Activated CD8-positive, alpha-beta memory T cell treated with anti-CD3 and anti-CD28 coated beads, Interleukin-2, amount 10 ng/mL, durations not matched to agents 7 days and 5 days (primary cell): ENCODE data around the gene NFE2. TPM values are rescaled to one million over a fixed set of nuclear protein-coding genes. Genes with fewer than 3 reads are reported as not detected.

Experiments used
- ATAC-seq: fragments of 150-1000 bp; cut with Tn5 transposase; one replicate; pipeline ENCODE4 v1.10.0; 2021; ENCODE audit warnings: moderate library complexity
- CTCF ChIA-PET: fragments of 350-600 bp; sonication (Branson Sonifier 250); formaldehyde crosslinking; loops from one replicate; lab custom pipeline; 2021; ENCODE audit warnings: antibody characterized with exemption; lab: Charles Lee
- DNase-seq: peaks from one replicate; pipeline ENCODE4 v3.0.0-alpha.2; 2020
- H3K27ac Mint-ChIP-seq: one replicate; pipeline ENCODE4 v1.8.0; 2021; ENCODE audit warnings: mild to moderate bottlenecking, mixed read lengths
- H3K27me3 Mint-ChIP-seq: one replicate; pipeline ENCODE4 v1.8.0; 2021; ENCODE audit warnings: mixed read lengths
- H3K36me3 Mint-ChIP-seq: one replicate; pipeline ENCODE4 v1.8.0; 2021; ENCODE audit warnings: mild to moderate bottlenecking, mixed read lengths
- H3K4me1 Mint-ChIP-seq: one replicate; pipeline ENCODE4 v1.8.0; 2021; ENCODE audit warnings: mixed read lengths
- H3K4me3 Mint-ChIP-seq: one replicate; pipeline ENCODE4 v1.8.0; 2021; ENCODE audit warnings: mild to moderate bottlenecking, moderate library complexity, mixed read lengths
- H3K9me3 Mint-ChIP-seq: one replicate; pipeline ENCODE4 v1.8.0; 2022; ENCODE audit warnings: low read depth, mixed read lengths
- total RNA-seq, 2 experiments: library from RNA; stranded (reverse); gene quantifications; one replicate each; pipeline ENCODE4 v1.2.3, GENCODE V29; 2021

The NFE2 gene
- total RNA-seq, 2 experiments from 2014 or later = not detected

DNA sequence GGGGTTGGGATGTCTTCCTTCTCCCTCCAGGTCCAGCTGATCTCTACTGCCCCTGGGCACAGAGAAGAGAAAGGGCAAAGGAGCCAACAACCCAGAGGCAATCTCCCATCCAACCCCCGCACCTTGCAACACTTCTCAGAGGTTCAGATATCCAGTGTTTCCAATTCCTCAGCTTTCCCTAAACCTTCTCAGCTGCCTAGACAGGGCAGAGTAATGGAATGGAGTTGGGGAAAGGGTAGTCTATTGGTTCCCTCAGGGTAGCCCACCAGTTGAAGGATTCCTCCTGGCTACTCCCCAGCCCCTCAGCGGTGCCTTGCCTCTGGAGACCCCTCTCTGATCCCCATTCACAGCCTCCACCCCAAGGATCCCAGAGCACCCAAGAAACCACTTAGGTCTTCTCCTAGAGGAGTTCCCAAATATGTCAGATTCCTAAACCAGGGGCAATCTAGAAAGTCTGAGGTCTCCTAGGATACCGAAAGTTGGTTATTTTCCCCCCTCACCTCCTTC is 537 bp downstream of the NFE2 start:
- Mint-ChIP-seq H3K27me3 (peaks cover 76% of the 10 kb centered on the region), H3K4me1 (peaks cover 18% of the 10 kb centered on the region), H3K36me3 (no peaks in the 10 kb centered on the region), H3K27ac (no peak overlapping the region), H3K9me3 (no peaks in the 10 kb centered on the region), H3K4me3 (no peak overlapping the region)
- CTCF ChIA-PET = interaction anchor here (0.9 to 1.9 kb wide), 8 partner anchors 8 to 87 kb away, joined by 3 to 9 read pairs (median 4); partner anchors contain the start of genes CBX5 and COPZ1
- no peak for ATAC-seq
- DNase-seq = no peak

DNA sequence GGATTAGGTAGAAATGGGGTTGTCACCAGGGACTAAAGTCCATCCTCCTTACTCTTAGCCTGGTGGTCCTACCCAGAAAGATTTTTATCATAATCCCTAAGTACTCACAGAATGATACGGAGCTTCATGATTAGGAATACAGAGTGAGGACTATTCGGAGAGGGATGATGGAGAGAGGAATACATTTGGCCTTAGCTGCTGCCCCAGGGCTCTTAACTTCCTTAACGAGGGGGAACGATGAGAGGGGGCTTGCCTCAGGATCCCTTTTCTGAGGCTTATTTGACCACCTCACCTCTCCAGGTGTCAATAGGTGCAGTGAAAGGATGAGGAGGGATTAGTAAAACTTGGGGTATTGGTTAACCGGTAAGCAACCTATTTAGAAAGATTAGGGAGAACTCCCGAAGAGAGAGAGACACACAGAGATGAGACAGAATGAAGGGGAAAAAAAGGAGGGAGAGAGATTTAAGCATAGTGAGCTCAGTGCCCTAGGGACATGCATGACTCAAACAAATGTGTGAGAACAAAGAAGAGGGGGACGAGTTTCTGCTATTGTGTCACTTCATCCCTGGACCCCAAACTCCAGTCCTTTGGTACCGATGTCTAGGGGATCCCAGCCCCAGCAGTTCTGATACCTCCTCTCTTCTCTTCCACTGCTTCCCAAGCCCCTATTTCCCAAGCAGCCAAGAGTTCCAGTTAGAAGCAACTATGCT is 1.1 kb downstream of the NFE2 start:
- DNase-seq = no peak
- Mint-ChIP-seq H3K4me3 (no peak overlapping the region), H3K27ac (no peak overlapping the region), H3K27me3 (peaks cover 73% of the 10 kb centered on the region), H3K36me3 (no peaks in the 10 kb centered on the region), H3K4me1 (peaks cover 17% of the 10 kb centered on the region), H3K9me3 (no peaks in the 10 kb centered on the region)
- no peak for ATAC-seq
- CTCF ChIA-PET = interaction anchor here (0.6 to 1.7 kb wide), 18 partner anchors 9 to 597 kb away, joined by 3 to 9 read pairs (median 3); partner anchors contain the start of genes CBX5 and COPZ1

DNA sequence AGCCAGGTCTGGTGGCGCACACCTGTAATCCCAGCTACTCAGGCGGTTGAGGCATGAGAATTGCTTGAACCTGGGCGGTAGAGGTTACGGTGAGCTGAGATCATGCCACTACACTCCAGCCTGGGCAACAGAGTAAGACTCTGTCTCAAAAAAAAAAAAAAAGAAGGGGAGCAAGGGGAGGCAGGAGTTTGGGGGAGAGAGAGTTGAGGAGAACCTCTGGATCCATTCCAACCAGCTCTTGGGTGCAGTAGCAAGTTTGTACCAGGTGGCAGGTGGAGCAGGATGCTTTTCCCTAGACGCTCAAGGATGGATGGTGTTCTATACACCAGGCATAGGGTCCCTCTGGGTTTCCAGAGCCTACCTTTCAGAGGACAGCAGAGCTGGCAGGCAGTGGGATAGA is 1.9 kb downstream of the NFE2 start:
- no peak for DNase-seq
- no peak for ATAC-seq
- no peaks in the 10 kb centered on the region for H3K36me3 Mint-ChIP-seq
- peaks cover 65% of the 10 kb centered on the region for H3K27me3 Mint-ChIP-seq
- H3K27ac Mint-ChIP-seq = no peak overlapping the region
- CTCF ChIA-PET = interaction anchor here (0.7 to 1.7 kb wide), 13 partner anchors 12 to 597 kb away, joined by 3 to 9 read pairs (median 3); partner anchors contain the start of gene COPZ1
- peaks cover 11% of the 10 kb centered on the region for H3K4me1 Mint-ChIP-seq
- no peaks in the 10 kb centered on the region for H3K9me3 Mint-ChIP-seq
- no peak overlapping the region for H3K4me3 Mint-ChIP-seq

DNA sequence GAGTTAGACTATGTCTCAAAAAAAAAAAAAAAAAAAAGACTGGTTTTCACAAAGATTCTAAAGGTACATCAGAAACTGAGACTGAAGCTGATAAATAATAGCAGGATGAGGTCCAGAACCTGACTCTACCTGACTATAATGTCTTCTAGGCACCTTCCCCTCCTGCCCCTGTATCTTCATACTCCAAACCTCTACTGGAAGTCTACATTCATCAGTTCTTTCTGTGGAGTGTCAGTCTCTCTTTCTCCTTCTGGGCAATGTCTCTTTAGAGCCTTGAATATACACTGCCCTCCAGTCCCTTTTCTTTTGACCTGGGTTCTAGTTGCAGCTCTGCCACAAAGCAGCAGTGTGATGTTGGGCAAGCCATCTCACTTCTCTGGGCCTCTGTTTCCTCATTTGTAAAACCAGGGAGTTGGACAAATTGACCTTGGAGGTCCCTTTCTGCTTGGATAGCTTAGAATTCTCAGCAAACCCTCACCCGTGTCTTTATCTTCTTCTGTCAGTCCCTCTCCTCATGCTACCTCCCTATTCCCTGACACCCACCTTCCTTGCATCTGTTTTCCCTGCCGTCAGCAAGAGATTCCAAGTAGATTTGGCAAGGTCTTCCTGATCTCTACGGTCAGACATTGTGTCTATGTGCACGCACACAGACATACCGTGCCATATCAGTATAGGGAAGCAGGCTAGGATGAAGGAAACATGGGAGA is 4.3 kb downstream of the NFE2 start:
- Mint-ChIP-seq H3K27me3 (peaks cover 46% of the 10 kb centered on the region), H3K4me3 (no peak overlapping the region), H3K36me3 (no peaks in the 10 kb centered on the region), H3K9me3 (no peaks in the 10 kb centered on the region), H3K4me1 (peaks cover 8% of the 10 kb centered on the region), H3K27ac (no peak overlapping the region)
- DNase-seq (no peak), ATAC-seq (no peak)
- CTCF ChIA-PET = interaction anchor here (0.8 to 9.2 kb wide), 8 partner anchors 10 to 84 kb away, joined by 3 to 80 read pairs (median 38); no protein-coding TSS in a partner anchor

DNA sequence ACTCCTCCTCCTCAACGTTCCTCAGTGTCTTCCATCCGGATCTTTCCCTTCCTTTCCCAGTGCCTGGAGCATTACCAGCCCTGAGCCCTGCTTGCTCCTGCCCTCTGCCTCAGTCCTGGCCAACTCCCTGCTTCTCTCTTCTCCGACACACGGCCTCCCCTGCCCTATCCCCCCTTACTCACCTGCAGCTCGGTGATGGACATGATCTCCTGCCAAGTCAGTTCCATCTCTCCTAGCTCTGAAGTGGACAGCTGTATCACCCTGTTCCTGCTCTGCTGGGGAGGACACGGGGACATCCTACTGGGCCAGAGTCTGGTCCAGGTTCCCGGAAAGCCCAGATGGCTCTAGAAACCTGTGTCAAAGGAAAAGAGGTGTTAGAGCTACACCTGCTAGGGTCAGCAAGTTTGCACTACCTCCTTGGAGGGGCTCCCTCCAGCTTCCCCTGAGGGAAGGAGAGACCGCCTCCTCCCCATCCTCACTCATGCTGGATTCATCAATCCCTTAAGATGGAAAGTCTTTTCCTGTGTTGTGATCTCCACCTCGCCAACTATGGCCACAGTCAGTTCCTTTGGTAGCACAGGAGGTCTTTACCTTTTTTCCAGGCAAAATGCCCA is 5.8 kb downstream of the NFE2 start:
- no peaks in the 10 kb centered on the region for H3K9me3 Mint-ChIP-seq
- CTCF ChIA-PET = interaction anchor here (0.7 to 9.2 kb wide), 18 partner anchors 9 to 90 kb away, joined by 3 to 80 read pairs (median 6); partner anchors contain the start of genes CBX5 and HNRNPA1
- DNase-seq (no peak), ATAC-seq (no peak)
- H3K27ac Mint-ChIP-seq = no peak overlapping the region
- peaks cover 2% of the 10 kb centered on the region for H3K4me1 Mint-ChIP-seq
- H3K36me3 Mint-ChIP-seq = no peaks in the 10 kb centered on the region
- no peak overlapping the region for H3K4me3 Mint-ChIP-seq
- H3K27me3 Mint-ChIP-seq = peaks cover 31% of the 10 kb centered on the region

DNA sequence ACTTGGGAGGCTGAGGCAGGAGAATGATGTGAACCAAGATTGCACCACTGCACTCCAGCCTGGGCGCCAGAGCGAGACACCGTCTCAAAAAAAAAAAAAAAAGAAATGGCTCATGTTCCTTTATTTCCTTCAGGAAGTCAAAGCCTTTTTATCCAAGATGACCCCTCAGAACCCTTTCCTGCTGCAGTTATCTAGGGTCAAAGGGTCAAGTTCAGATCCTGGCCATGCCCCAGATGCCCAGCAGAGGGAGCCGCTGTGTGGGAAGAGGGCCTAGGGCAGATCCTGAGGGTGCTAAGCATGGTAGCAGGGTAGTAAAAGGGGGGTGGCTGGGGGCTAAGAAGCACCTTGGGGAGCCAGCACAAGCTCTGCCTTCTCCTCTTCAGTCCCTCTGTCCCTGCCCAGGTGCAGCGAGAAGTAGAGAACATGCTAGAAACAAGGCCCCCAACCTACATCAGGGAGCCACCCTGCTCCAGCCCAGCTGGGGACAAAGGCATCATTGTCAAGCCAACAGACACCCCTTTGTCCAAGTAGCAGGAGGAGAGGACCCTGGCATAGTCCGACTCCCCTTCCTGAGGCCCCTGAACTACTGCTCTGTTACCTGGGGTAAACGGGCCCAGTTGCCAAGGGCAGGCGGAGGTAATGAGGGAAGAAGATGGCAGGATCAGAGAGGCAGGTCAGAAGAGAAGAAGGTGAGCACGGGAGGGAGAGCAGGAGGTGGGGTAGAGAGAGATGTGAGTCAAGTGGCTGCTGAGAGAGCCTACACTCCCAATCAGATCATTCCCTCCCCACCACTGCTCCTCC is 6.5 kb downstream of the NFE2 start:
- Mint-ChIP-seq H3K4me3 (no peak overlapping the region), H3K9me3 (no peaks in the 10 kb centered on the region), H3K27ac (no peak overlapping the region), H3K27me3 (peaks cover 24% of the 10 kb centered on the region), H3K36me3 (no peaks in the 10 kb centered on the region), H3K4me1 (peaks cover 2% of the 10 kb centered on the region)
- CTCF ChIA-PET = interaction anchor here (0.7 to 9.2 kb wide), 30 partner anchors 8 to 1675 kb away, joined by 3 to 80 read pairs (median 5); partner anchors contain the start of genes CBX5, COPZ1 and HNRNPA1
- peak; percentile 79 for DNase-seq
- ATAC-seq = peak; percentile 66

DNA sequence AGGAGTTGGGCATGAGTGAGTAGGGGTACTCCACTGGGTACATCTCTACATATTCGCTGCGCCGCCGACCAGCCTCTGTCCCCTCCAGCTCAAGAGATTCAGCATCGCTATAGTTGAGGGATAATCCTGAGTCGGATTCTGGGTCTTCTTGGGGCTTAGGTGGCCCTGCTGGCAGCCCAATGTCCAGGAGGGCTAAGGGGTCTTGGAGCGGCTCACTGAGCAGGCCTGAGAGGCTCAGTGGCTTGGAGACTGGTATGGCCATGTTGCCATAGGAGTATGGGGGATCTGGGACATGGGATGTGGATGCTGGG is 7.9 kb downstream of the NFE2 start:
- H3K27ac Mint-ChIP-seq = no peak overlapping the region
- peaks cover 4% of the 10 kb centered on the region for H3K36me3 Mint-ChIP-seq
- CTCF ChIA-PET = interaction anchor here (1.0 to 9.2 kb wide), 15 partner anchors 9 to 106 kb away, joined by 3 to 80 read pairs (median 12); partner anchors contain the start of genes CBX5, COPZ1 and HNRNPA1
- H3K4me3 Mint-ChIP-seq = no peak overlapping the region
- peaks cover 11% of the 10 kb centered on the region for H3K27me3 Mint-ChIP-seq
- H3K9me3 Mint-ChIP-seq = no peaks in the 10 kb centered on the region
- DNase-seq (no peak), ATAC-seq (no peak)
- peaks cover 3% of the 10 kb centered on the region for H3K4me1 Mint-ChIP-seq

DNA sequence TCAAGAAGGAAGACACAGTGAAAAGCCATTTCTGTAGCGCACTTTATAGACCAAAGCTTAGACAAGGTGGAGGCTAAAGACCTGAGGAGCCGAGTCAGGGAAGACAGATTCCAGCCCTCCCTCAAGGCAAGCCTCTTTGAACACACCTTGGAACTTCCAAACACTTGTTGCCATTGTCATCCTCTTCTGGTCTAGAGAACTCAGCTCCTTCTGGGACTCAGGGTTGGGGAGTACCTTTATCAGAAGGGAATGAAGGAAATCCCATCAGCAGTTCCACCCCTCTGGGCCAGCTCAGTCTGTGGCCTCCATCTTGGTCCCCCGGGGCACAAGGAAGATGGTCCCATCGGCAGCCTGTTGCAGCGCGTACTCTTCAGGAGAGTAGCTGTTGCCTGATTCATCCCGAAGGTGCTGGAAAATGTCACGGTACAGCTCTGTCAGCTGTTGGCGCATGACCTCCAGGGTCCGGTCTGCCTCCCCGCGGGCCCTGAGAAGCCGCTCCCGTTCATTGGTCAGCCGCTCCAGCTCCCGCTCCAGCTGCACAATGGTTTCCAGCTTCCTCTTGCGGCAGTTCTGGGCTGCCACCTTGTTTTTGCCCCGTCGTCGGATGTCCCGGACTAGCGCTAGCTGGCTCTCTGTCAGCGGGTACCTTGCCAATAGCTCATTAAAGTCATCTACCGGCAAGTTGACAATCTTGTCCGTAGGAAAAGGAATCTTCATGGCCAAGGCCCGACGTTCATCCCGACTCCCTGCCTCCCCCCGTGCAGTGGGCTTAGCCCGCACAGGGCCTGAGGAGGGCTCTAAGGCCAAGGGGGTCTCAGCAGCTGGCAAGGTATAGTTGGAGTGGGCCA is 8.5 kb downstream of the NFE2 start:
- CTCF ChIA-PET = interaction anchor here (0.9 to 9.2 kb wide), 22 partner anchors 9 to 107 kb away, joined by 3 to 80 read pairs (median 9); partner anchors contain the start of genes CBX5, COPZ1, HNRNPA1 and NFE2
- peaks cover 2% of the 10 kb centered on the region for H3K4me1 Mint-ChIP-seq
- no peaks in the 10 kb centered on the region for H3K9me3 Mint-ChIP-seq
- H3K27ac Mint-ChIP-seq = no peak overlapping the region
- H3K36me3 Mint-ChIP-seq = peaks cover 8% of the 10 kb centered on the region
- ATAC-seq (no peak), DNase-seq (no peak)
- peaks cover 8% of the 10 kb centered on the region for H3K27me3 Mint-ChIP-seq
- no peak overlapping the region for H3K4me3 Mint-ChIP-seq

DNA sequence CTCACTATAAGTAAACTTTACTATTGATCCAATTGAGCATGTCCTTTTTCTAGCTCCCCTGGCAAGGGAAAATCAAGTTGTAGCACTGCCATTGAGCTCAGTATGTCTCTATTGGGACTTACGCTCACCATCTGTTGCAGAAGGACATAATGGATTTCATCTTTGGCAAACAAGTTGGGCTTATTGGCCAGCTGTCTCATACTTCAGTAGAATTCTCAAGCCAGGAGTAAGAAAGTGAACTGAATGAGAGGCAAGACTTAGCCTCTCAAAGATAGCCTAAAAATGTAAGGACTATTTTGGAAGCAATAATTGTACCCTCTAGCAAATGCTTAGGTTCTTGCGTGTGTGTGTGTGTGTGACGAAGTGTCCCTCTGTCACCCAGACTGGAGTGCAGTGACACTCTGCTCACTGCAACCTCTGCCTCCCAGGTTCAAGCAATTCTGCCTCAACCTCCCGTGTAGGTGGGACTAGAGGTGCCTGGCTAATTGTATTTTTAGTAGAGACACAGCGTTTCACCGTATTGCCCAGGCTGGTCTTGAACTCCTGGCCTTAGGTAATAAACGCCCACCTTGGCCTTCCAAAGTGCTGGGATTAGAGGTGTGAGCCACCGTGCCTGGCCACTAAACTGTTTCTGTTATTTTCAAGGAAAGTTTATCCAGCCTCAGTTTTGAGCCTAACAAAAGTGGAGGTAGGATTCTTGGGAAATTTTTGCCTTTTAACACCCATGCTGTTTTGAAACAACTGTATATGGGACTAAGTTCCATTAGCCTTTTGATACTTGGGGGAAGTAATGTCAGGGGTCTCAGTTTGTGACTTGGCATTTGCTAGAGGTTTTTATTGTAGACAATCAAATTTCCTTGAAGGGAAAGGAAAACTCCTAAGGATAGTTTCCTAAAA is 13.3 kb downstream of the NFE2 start:
- H3K4me3 Mint-ChIP-seq = no peak overlapping the region
- no peaks in the 10 kb centered on the region for H3K9me3 Mint-ChIP-seq
- CTCF ChIA-PET = interaction anchor here (1.1 to 9.2 kb wide), 9 partner anchors 12 to 91 kb away, joined by 3 to 80 read pairs (median 3); partner anchors contain the start of gene COPZ1
- H3K36me3 Mint-ChIP-seq = peaks cover 33% of the 10 kb centered on the region
- H3K27ac Mint-ChIP-seq = no peak overlapping the region
- no peak for ATAC-seq
- H3K27me3 Mint-ChIP-seq = no peaks in the 10 kb centered on the region
- peaks cover 39% of the 10 kb centered on the region for H3K4me1 Mint-ChIP-seq
- no peak for DNase-seq

DNA sequence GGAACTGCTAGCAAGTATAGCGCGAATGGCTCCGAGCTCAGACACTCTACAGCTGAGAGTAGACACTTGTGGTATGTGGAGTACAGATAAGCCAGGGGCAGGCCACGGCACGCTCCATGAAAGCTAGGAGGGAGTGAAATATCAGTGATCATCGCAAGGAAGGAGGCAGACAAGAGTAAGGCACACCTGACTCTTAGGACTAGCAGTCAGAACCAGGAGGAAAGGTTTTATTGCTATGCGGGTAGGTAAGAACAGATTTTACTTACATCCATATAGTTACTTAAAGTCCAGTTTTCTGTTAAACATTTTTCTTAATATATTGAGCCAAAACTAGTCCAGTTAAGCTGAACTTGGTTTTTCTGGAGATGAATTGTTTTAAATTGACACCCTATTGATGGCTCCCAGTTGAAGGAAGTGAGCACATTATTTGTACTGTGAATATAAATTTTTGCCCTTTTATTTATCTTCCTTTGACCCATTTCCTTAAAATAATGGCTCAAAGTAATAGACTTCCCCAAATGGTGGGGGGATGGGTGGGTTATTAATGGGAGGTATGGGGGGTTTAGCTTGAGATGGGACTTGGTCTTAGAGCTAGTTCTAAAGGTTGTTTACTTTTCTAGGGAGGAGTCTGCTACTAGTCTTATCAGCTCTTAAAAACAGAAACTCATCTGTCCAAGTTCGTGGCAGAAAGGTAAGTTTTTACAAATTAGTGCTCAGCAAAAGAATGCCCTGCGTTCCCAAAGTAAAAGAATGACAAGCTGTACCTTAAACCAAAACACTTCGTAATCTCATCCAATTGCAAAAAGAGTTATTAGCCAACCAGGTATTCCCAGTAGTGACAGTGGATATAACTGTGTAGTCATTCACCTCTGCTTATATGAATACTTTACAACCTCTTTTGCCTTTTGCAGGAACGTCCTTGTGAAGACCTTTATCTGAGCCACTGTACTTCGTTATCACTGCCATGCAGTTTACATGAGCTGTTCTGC is 14.5 kb downstream of the NFE2 start:
- peak overlapping the region; percentile 32 for H3K27ac Mint-ChIP-seq
- no peaks in the 10 kb centered on the region for H3K9me3 Mint-ChIP-seq
- DNase-seq = no peak
- H3K4me1 Mint-ChIP-seq = peaks cover 43% of the 10 kb centered on the region
- ATAC-seq = no peak
- H3K4me3 Mint-ChIP-seq = no peak overlapping the region
- CTCF ChIA-PET = interaction anchor here (0.7 to 1.9 kb wide), 16 partner anchors 8 to 153 kb away, joined by 3 to 7 read pairs (median 4); partner anchors contain the start of gene COPZ1
- peaks cover 33% of the 10 kb centered on the region for H3K36me3 Mint-ChIP-seq
- no peaks in the 10 kb centered on the region for H3K27me3 Mint-ChIP-seq
